Stimulated activated effector memory CD8-positive, alpha-beta T cell treated with anti-CD3 and anti-CD28 coated beads, Interleukin-12 subunit alpha, Interleukin-12 subunit beta, amount 100 ng/mL, for 72 hours (primary cell): ENCODE results near the gene FNDC10.

Experiments used
- ATAC-seq: fragments of 150-1000 bp; cut with Tn5 transposase; 2 replicates; pipeline ENCODE4 v1.10.0; 2021
- DNase-seq, 2 donors: peaks; one replicate each; pipeline ENCODE4 v3.0.0; 2021 to 2022; ENCODE audit warnings: low spot score in 2 of 2
- H3K27ac Mint-ChIP-seq: one replicate; pipeline ENCODE4 v1.8.0; 2022; ENCODE audit warnings: mild to moderate bottlenecking, mixed read lengths
- H3K36me3 Mint-ChIP-seq: one replicate; pipeline ENCODE4 v1.8.0; 2022; ENCODE audit warnings: mild to moderate bottlenecking, mixed read lengths
- H3K4me1 Mint-ChIP-seq: one replicate; pipeline ENCODE4 v1.8.0; 2022; ENCODE audit warnings: mixed read lengths
- H3K4me3 Mint-ChIP-seq: one replicate; pipeline ENCODE4 v1.8.0; 2022; ENCODE audit warnings: mild to moderate bottlenecking, mixed read lengths
- H3K9me3 Mint-ChIP-seq: one replicate; pipeline ENCODE4 v1.8.0; 2022; ENCODE audit warnings: mixed read lengths

The FNDC10 gene

GRCh38 chr1:1630965-1631781 lies 31.2 kb upstream of the FNDC10 start:
- DNase-seq, result no peak
- Mint-ChIP-seq H3K4me3 (peak overlapping the region; percentile 74), H3K4me1 (peaks cover 6% of the 10 kb centered on the region), H3K36me3 (peaks cover 19% of the 10 kb centered on the region), H3K9me3 (no peaks in the 10 kb centered on the region), H3K27ac (peak overlapping the region; percentile 79)
- no peak for ATAC-seq

- peak overlapping the region; percentile 74 for H3K4me3 Mint-ChIP-seq
These were observed 30.4 kb upstream of the FNDC10 start for GRCh38 chr1:1630191-1630964.

GRCh38 chr1:1629430-1630190 lies 29.7 kb upstream of the FNDC10 start:
- H3K9me3 Mint-ChIP-seq, result no peaks in the 10 kb centered on the region
- H3K4me1 Mint-ChIP-seq, result peaks cover 10% of the 10 kb centered on the region
- DNase-seq (peak; percentile 45 to 75), ATAC-seq (peak; percentile 56)
- peaks cover 19% of the 10 kb centered on the region for H3K36me3 Mint-ChIP-seq
- H3K4me3 Mint-ChIP-seq, result peak overlapping the region; percentile 74
- H3K27ac Mint-ChIP-seq, result peak overlapping the region; percentile 94

More at GRCh38 chr1:1630191-1630964, 30.4 kb upstream of the FNDC10 start:
- Mint-ChIP-seq H3K4me1 (peaks cover 6% of the 10 kb centered on the region), H3K27ac (peak overlapping the region; percentile 94), H3K36me3 (peaks cover 19% of the 10 kb centered on the region), H3K9me3 (no peaks in the 10 kb centered on the region)
- DNase-seq, result peak; percentile 88 to 91
- ATAC-seq, result peak; percentile 85

- Mint-ChIP-seq H3K36me3 (peaks cover 19% of the 10 kb centered on the region), H3K4me3 (peak overlapping the region; percentile 74), H3K9me3 (no peaks in the 10 kb centered on the region), H3K4me1 (peaks cover 12% of the 10 kb centered on the region), H3K27ac (peak overlapping the region; percentile 32)
- ATAC-seq (peak; percentile 11), DNase-seq (no peak)
These were observed 29.0 kb upstream of the FNDC10 start for GRCh38 chr1:1628754-1629429.

GRCh38 chr1:1627829-1628753 lies 28.2 kb upstream of the FNDC10 start:
- peak overlapping the region; percentile 32 for H3K27ac Mint-ChIP-seq
- ATAC-seq, result no peak
- DNase-seq, result no peak
- peaks cover 12% of the 10 kb centered on the region for H3K4me1 Mint-ChIP-seq
- H3K9me3 Mint-ChIP-seq, result no peaks in the 10 kb centered on the region
- peaks cover 19% of the 10 kb centered on the region for H3K36me3 Mint-ChIP-seq
- peak overlapping the region; percentile 74 for H3K4me3 Mint-ChIP-seq

GRCh38 chr1:1627261-1627828 lies 27.4 kb upstream of the FNDC10 start:
- no peak overlapping the region for H3K27ac Mint-ChIP-seq

GRCh38 chr1:1626207-1627141 lies 26.5 kb upstream of the FNDC10 start:
- no peak for ATAC-seq
- H3K27ac Mint-ChIP-seq, result no peak overlapping the region
- H3K4me3 Mint-ChIP-seq, result no peak overlapping the region
- DNase-seq, result no peak
- H3K4me1 Mint-ChIP-seq, result peaks cover 12% of the 10 kb centered on the region
- H3K36me3 Mint-ChIP-seq, result peaks cover 15% of the 10 kb centered on the region
- H3K9me3 Mint-ChIP-seq, result no peaks in the 10 kb centered on the region

More at GRCh38 chr1:1627261-1627828, 27.4 kb upstream of the FNDC10 start:
- peaks cover 19% of the 10 kb centered on the region for H3K36me3 Mint-ChIP-seq
- peaks cover 12% of the 10 kb centered on the region for H3K4me1 Mint-ChIP-seq
- H3K4me3 Mint-ChIP-seq, result no peak overlapping the region
- no peaks in the 10 kb centered on the region for H3K9me3 Mint-ChIP-seq
- DNase-seq, result no peak
- no peak for ATAC-seq

- Mint-ChIP-seq H3K4me3 (no peak overlapping the region), H3K27ac (no peak overlapping the region), H3K36me3 (peaks cover 12% of the 10 kb centered on the region), H3K4me1 (peaks cover 12% of the 10 kb centered on the region), H3K9me3 (no peaks in the 10 kb centered on the region)
- no peak for DNase-seq
- ATAC-seq, result no peak
These were observed 25.9 kb upstream of the FNDC10 start for GRCh38 chr1:1625824-1626206.

GRCh38 chr1:1625404-1625775 lies 25.5 kb upstream of the FNDC10 start:
- DNase-seq, result no peak
- Mint-ChIP-seq H3K9me3 (no peaks in the 10 kb centered on the region), H3K4me1 (peaks cover 11% of the 10 kb centered on the region), H3K4me3 (no peak overlapping the region), H3K27ac (no peak overlapping the region), H3K36me3 (peaks cover 10% of the 10 kb centered on the region)
- ATAC-seq, result no peak

GRCh38 chr1:1624443-1625403 lies 24.8 kb upstream of the FNDC10 start:
- DNase-seq, result no peak
- H3K4me1 Mint-ChIP-seq, result peaks cover 6% of the 10 kb centered on the region
- ATAC-seq, result no peak
- no peaks in the 10 kb centered on the region for H3K9me3 Mint-ChIP-seq
- no peak overlapping the region for H3K27ac Mint-ChIP-seq
- peaks cover 3% of the 10 kb centered on the region for H3K36me3 Mint-ChIP-seq
- no peak overlapping the region for H3K4me3 Mint-ChIP-seq

GRCh38 chr1:1623631-1624442 lies 23.9 kb upstream of the FNDC10 start:
- Mint-ChIP-seq H3K9me3 (no peaks in the 10 kb centered on the region), H3K4me1 (peaks cover 6% of the 10 kb centered on the region), H3K36me3 (no peaks in the 10 kb centered on the region), H3K27ac (no peak overlapping the region), H3K4me3 (no peak overlapping the region)
- ATAC-seq, result no peak
- DNase-seq, result no peak
